Measurements from ENCODE around the gene IL1RN.

Gene IL1RN

GRCh38 chr2:113105047-113105785, 22.2 kb upstream of the IL1RN start:
- no peak for DNase-seq (ENCODE audit: extremely low read depth, low read depth)
- no peak for TF ChIP-seq CTCF (IDR thresholded peaks at IDR 0.05; ENCODE audit: low read depth, low read length)

GRCh38 chr2:113111121-113111520, 16.3 kb upstream of the IL1RN start:
- TF ChIP-seq CTCF (IDR thresholded peaks at IDR 0.05; ENCODE audit: low read depth, low read length), result no peak
- DNase-seq (ENCODE audit: extremely low read depth, low read depth), result no peak

GRCh38 chr2:113111823-113112287, 15.5 kb upstream of the IL1RN start:
- DNase-seq (ENCODE audit: extremely low read depth, low read depth), result no peak
- TF ChIP-seq CTCF (IDR thresholded peaks at IDR 0.05; ENCODE audit: low read depth, low read length), result no peak

GRCh38 chr2:113112441-113112840, 15.0 kb upstream of the IL1RN start:
- TF ChIP-seq CTCF (IDR thresholded peaks at IDR 0.05; ENCODE audit: low read depth, low read length), result no peak

GRCh38 chr2:113112871-113113270, 14.5 kb upstream of the IL1RN start:
- no peak for TF ChIP-seq CTCF (IDR thresholded peaks at IDR 0.05; ENCODE audit: low read depth, low read length)
- no peak for DNase-seq (ENCODE audit: extremely low read depth, low read depth)

More at GRCh38 chr2:113112441-113112840, 15.0 kb upstream of the IL1RN start:
- DNase-seq (ENCODE audit: extremely low read depth, low read depth), result no peak

GRCh38 chr2:113113807-113114206, 13.6 kb upstream of the IL1RN start:
- no peak for TF ChIP-seq CTCF (IDR thresholded peaks at IDR 0.05; ENCODE audit: low read depth, low read length)
- no peak for DNase-seq (ENCODE audit: extremely low read depth, low read depth)

GRCh38 chr2:113114224-113114945, 13.0 kb upstream of the IL1RN start:
- TF ChIP-seq CTCF (IDR thresholded peaks at IDR 0.05; ENCODE audit: low read depth, low read length), result no peak
- no peak for DNase-seq (ENCODE audit: extremely low read depth, low read depth)
